RWPE2 (cell line): ENCODE data around the gene TLCD3A.
"Not testable (repeated sequence)": the region's sequence is repeated elsewhere in the genome, so short reads cannot be mapped to it uniquely, and the experiment has no call there.

Experiments
- ATAC-seq: fragments of 200-7000 bp; cut with Tn5 transposase; 3 replicates; pipeline ENCODE4 v1.9.1; 2021; ENCODE audit warnings: low read depth
- DNase-seq: peaks from one replicate; pipeline ENCODE4 v3.0.0-alpha.2; 2020; ENCODE audit warnings: low spot score
- H3K27ac ChIP-seq: fragments of 450-650 bp; 2 replicates; pipeline ENCODE4 v1.5.1; 2017; ENCODE audit warnings: mild to moderate bottlenecking; ENCODE audit not compliant: poor library complexity, severe bottlenecking
- H3K27me3 ChIP-seq: fragments of 250-450 bp; sonication (Bioruptor Pico); 2 replicates; pipeline ENCODE4 v1.5.1; 2021; ENCODE audit warnings: mild to moderate bottlenecking, moderate library complexity; ENCODE audit not compliant: insufficient read depth, poor library complexity, severe bottlenecking
- H3K36me3 ChIP-seq: fragments of 250-450 bp; sonication (Bioruptor Pico); 2 replicates; pipeline ENCODE4 v1.5.1; 2020; ENCODE audit warnings: low read depth, mild to moderate bottlenecking, moderate library complexity
- H3K4me1 ChIP-seq: fragments of 250-450 bp; sonication (Bioruptor Pico); 2 replicates; pipeline ENCODE4 v1.5.1; 2021; ENCODE audit warnings: mild to moderate bottlenecking, moderate library complexity; ENCODE audit not compliant: insufficient read depth, poor library complexity, severe bottlenecking
- H3K4me3 ChIP-seq: fragments of 250-450 bp; sonication (Bioruptor Pico); 2 replicates; pipeline ENCODE4 v1.5.1; 2021; ENCODE audit warnings: mild to moderate bottlenecking, moderate library complexity; ENCODE audit not compliant: severe bottlenecking
- H3K9me3 ChIP-seq: fragments of 250-450 bp; sonication (Bioruptor Pico); 2 replicates; pipeline ENCODE4 v1.5.1; 2021; ENCODE audit warnings: mild to moderate bottlenecking, moderate library complexity; ENCODE audit not compliant: severe bottlenecking
- TF ChIP-seq, protein P1 (sequence below): fragments of 450-650 bp; IDR thresholded peaks from one replicate; pipeline ENCODE4 v1.5.1; 2017; ENCODE audit warnings: mild to moderate bottlenecking, moderate library complexity; ENCODE audit not compliant: poor library complexity, severe bottlenecking

The TLCD3A gene

DNA sequence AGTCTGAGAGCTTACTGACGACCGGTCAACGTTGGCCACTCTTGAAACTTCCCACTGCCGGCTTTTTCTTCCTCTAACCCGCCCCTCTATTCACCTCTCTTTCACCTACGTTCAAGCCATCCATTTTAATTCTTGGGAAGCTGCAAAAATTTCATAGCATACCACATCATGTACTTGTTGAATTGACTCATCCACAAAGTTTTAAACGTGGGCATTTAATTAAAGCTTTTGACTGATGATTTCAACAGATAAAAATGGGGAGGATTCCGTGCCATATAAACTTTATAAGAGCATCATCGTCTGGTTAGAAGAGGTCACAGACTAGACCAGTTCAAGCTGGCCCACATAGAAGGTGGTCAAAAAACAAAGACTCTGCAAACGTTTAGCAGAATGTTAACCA lies 40.3 kb upstream of the TLCD3A start:
- no peaks in the 10 kb centered on the region for H3K9me3 ChIP-seq

DNA sequence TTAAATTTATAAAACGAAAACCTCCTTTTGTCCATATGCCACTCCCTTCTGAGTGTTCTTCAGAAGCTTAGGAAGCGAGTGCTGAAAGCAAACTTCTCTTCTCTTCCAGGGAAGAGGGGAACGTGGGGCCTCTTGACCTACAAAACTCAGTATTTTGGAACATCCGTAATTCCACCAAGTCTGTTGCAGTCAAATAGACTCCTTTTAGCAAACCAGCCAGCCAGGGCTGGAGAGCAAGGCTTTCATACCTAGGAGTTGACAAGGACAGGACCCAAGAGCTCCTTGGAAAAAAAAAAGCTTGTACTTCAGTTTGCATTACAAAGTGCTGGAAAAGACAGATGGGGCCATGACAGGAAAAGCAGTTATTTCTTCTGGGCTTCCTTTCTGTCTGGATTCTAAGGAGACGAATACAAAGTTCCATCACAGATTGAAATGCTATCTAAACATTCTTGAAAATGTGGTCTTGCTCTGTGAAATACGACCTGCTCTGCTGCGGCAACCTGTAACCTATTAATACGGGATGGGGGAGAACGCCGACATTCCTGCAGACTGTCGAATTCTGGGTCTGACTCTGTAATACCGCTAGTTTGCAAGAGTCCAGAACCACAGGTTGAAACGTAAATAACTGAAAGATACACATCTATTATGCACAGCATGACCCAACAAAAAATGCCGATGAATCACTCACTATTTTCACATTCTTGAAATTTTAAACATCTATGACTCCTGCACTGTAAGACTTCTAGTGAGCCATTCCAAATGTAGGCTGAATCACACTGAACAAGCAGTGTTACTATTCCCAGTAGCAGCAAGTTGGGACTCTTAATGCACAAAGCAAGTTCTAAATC lies 38.4 kb upstream of the TLCD3A start:
- TF ChIP-seq, protein P1, sequence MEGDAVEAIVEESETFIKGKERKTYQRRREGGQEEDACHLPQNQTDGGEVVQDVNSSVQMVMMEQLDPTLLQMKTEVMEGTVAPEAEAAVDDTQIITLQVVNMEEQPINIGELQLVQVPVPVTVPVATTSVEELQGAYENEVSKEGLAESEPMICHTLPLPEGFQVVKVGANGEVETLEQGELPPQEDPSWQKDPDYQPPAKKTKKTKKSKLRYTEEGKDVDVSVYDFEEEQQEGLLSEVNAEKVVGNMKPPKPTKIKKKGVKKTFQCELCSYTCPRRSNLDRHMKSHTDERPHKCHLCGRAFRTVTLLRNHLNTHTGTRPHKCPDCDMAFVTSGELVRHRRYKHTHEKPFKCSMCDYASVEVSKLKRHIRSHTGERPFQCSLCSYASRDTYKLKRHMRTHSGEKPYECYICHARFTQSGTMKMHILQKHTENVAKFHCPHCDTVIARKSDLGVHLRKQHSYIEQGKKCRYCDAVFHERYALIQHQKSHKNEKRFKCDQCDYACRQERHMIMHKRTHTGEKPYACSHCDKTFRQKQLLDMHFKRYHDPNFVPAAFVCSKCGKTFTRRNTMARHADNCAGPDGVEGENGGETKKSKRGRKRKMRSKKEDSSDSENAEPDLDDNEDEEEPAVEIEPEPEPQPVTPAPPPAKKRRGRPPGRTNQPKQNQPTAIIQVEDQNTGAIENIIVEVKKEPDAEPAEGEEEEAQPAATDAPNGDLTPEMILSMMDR = no peak
- Histone ChIP-seq H3K4me3 (no peak overlapping the region), H3K27me3 (no peaks in the 10 kb centered on the region), H3K4me1 (peaks cover 32% of the 10 kb centered on the region), H3K36me3 (peaks cover 57% of the 10 kb centered on the region), H3K27ac (peak overlapping the region; percentile 97), H3K9me3 (no peaks in the 10 kb centered on the region)
- DNase-seq (peak; percentile 79), ATAC-seq (peak; percentile 84)

More for the DNA sequence above, 40.3 kb upstream of the TLCD3A start:
- Histone ChIP-seq H3K27me3 (no peaks in the 10 kb centered on the region), H3K27ac (peak overlapping the region; percentile 97), H3K36me3 (peaks cover 45% of the 10 kb centered on the region), H3K4me3 (no peak overlapping the region), H3K4me1 (peaks cover 32% of the 10 kb centered on the region)
- DNase-seq = no peak
- peak; percentile 29; the same call in 2 of the 3 replicates for ATAC-seq
- TF ChIP-seq, protein P1 = peak; percentile 25

DNA sequence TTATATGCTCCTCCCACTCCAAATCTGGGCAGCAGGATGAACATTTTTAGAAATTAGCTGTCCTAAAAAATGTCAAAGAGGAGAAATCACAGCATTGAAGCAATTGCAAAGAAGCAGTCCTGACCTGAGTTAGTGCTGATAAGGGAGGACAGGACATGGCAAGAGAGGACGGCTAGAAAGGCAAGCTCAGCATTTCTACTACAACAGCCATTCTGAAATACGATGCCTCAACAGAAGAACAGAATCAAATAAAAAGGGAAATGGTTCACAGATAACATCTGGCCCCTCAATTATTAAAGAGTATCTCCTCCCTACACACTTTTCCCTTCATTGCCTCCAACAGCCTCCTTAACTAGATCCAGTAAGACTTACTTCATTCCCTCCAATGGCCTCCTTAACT lies 36.0 kb upstream of the TLCD3A start:
- peaks cover 26% of the 10 kb centered on the region for H3K4me1 ChIP-seq
- peak overlapping the region; percentile 97 for H3K27ac ChIP-seq
- peaks cover 56% of the 10 kb centered on the region for H3K36me3 ChIP-seq
- no peak overlapping the region for H3K4me3 ChIP-seq
- no peaks in the 10 kb centered on the region for H3K9me3 ChIP-seq
- DNase-seq (no peak), ATAC-seq (no peak)
- TF ChIP-seq, protein P1 = no peak
- H3K27me3 ChIP-seq = no peaks in the 10 kb centered on the region

DNA sequence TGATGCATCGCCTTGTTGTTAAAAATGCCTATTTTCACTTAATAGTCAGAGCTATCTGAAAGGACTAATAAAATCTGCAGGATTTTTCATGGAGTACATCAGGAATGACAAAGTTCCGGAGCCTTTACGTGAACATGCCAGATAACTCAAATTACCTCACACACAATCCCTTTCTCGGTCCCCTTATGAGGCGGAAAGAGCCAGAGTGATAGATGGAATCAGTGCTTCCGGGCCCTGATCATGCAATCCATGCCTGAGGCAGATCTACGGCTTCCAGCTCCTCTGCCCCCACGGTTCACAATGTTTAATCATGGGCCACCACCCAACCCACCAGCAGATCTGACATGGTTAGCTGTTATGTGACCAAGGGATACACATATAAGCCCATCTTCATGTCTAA lies 34.7 kb upstream of the TLCD3A start:
- TF ChIP-seq, protein P1 = no peak
- Histone ChIP-seq H3K9me3 (no peaks in the 10 kb centered on the region), H3K4me3 (no peak overlapping the region), H3K27me3 (no peaks in the 10 kb centered on the region), H3K36me3 (peaks cover 67% of the 10 kb centered on the region), H3K27ac (no peak overlapping the region), H3K4me1 (peaks cover 14% of the 10 kb centered on the region)
- ATAC-seq = no peak
- no peak for DNase-seq

DNA sequence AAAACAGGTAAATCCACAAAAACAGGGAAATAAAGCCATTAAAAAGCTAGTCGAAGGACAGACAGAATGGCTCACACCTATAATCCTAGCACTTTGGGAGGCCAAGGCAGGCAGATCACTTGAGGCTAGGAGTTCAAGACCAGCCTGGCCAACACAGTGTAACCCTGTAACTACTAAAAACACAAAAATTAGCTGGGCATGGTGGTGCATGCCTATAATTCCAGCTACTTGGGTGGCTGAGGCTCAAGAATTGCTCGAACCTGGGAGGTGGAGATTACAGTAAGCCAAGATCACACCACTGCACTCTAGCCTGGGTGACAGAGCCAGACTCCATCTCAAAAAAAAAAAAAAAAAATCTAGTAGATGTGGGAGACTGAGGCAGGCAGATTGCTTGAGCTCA lies 34.3 kb upstream of the TLCD3A start:
- H3K27me3 ChIP-seq, H3K27ac ChIP-seq, ATAC-seq, H3K4me3 ChIP-seq, H3K9me3 ChIP-seq, DNase-seq: not testable (repeated sequence)
- peaks cover 14% of the 10 kb centered on the region for H3K4me1 ChIP-seq
- H3K36me3 ChIP-seq = peaks cover 67% of the 10 kb centered on the region
